ENCODE data around the gene ZNF471.

DNA sequence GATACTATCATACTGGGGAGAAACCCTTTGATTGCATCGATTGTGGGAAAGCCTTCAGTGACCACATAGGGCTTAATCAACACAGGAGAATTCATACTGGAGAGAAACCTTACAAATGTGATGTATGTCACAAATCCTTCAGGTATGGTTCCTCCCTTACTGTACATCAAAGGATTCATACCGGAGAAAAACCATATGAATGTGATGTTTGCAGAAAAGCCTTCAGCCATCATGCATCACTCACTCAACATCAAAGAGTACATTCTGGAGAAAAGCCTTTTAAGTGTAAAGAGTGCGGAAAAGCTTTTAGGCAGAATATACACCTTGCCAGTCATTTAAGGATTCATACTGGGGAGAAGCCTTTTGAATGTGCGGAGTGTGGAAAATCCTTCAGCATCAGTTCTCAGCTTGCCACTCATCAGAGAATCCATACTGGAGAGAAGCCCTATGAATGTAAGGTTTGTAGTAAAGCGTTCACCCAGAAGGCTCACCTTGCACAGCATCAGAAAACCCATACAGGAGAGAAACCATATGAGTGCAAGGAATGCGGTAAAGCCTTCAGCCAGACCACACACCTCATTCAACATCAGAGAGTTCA is 46.7 kb downstream of the ZNF471 start:
- TF ChIP-seq NFKBIZ (CRISPR knock-in tag; IDR thresholded peaks at IDR 0.05): no peak
- TF ChIP-seq, protein P1, sequence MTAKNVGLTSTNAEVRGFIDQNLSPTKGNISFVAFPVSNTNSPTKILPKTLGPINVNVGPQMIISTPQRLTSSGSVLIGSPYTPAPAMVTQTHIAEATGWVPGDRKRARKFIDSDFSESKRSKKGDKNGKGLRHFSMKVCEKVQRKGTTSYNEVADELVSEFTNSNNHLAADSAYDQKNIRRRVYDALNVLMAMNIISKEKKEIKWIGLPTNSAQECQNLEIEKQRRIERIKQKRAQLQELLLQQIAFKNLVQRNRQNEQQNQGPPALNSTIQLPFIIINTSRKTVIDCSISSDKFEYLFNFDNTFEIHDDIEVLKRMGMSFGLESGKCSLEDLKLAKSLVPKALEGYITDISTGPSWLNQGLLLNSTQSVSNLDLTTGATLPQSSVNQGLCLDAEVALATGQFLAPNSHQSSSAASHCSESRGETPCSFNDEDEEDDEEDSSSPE (CRISPR knock-in tag; IDR thresholded peaks at IDR 0.05): no peak
- TF ChIP-seq ZNF331 (CRISPR knock-in tag; IDR thresholded peaks at IDR 0.05): no peak
- TF ChIP-seq, protein P2, sequence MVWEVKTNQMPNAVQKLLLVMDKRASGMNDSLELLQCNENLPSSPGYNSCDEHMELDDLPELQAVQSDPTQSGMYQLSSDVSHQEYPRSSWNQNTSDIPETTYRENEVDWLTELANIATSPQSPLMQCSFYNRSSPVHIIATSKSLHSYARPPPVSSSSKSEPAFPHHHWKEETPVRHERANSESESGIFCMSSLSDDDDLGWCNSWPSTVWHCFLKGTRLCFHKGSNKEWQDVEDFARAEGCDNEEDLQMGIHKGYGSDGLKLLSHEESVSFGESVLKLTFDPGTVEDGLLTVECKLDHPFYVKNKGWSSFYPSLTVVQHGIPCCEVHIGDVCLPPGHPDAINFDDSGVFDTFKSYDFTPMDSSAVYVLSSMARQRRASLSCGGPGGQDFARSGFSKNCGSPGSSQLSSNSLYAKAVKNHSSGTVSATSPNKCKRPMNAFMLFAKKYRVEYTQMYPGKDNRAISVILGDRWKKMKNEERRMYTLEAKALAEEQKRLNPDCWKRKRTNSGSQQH (CRISPR knock-in tag; IDR thresholded peaks at IDR 0.05; ENCODE audit: low read depth): no peak
- TF ChIP-seq, protein P3, sequence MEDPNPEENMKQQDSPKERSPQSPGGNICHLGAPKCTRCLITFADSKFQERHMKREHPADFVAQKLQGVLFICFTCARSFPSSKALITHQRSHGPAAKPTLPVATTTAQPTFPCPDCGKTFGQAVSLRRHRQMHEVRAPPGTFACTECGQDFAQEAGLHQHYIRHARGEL (CRISPR knock-in tag; IDR thresholded peaks at IDR 0.05): no peak
- TF ChIP-seq ZNF460 (CRISPR knock-in tag; IDR thresholded peaks at IDR 0.05; ENCODE audit: borderline replicate concordance): no peak
- no peak for TF ChIP-seq CTCF (CRISPR knock-in tag; IDR thresholded peaks at IDR 0.05)
- TF ChIP-seq, protein P4, sequence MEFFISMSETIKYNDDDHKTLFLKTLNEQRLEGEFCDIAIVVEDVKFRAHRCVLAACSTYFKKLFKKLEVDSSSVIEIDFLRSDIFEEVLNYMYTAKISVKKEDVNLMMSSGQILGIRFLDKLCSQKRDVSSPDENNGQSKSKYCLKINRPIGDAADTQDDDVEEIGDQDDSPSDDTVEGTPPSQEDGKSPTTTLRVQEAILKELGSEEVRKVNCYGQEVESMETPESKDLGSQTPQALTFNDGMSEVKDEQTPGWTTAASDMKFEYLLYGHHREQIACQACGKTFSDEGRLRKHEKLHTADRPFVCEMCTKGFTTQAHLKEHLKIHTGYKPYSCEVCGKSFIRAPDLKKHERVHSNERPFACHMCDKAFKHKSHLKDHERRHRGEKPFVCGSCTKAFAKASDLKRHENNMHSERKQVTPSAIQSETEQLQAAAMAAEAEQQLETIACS (CRISPR knock-in tag; IDR thresholded peaks at IDR 0.05): no peak
- no peak for TF ChIP-seq ZNF768 (CRISPR knock-in tag; IDR thresholded peaks at IDR 0.05)
- TF ChIP-seq POLR2A (IDR thresholded peaks at IDR 0.05; ENCODE audit: insufficient read depth in 1 of 2, low read depth in 2 of 2, low read length in 2 of 2): no peak
- no peak for TF ChIP-seq FOXP1 (IDR thresholded peaks at IDR 0.05)
- TF ChIP-seq FOXP1 (CRISPR knock-in tag; IDR thresholded peaks at IDR 0.05): no peak
- TF ChIP-seq, protein P5, sequence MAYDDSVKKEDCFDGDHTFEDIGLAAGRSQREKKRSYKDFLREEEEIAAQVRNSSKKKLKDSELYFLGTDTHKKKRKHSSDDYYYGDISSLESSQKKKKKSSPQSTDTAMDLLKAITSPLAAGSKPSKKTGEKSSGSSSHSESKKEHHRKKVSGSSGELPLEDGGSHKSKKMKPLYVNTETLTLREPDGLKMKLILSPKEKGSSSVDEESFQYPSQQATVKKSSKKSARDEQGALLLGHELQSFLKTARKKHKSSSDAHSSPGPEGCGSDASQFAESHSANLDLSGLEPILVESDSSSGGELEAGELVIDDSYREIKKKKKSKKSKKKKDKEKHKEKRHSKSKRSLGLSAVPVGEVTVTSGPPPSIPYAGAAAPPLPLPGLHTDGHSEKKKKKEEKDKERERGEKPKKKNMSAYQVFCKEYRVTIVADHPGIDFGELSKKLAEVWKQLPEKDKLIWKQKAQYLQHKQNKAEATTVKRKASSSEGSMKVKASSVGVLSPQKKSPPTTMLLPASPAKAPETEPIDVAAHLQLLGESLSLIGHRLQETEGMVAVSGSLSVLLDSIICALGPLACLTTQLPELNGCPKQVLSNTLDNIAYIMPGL (CRISPR knock-in tag; IDR thresholded peaks at IDR 0.05; ENCODE audit: borderline replicate concordance in 1 of 2, low read depth in 1 of 2): no peak
- no peak for TF ChIP-seq ZNF557 (CRISPR knock-in tag; IDR thresholded peaks at IDR 0.05)

Measured in HepG2 (cell line).